GM12878 (cell line): ENCODE data around the gene USP54. TPM values are rescaled to one million over a fixed set of nuclear protein-coding genes. Genes with fewer than 3 reads are reported as not detected.

Experiments used
- ASH2L ChIP-seq: fragments of 300-600, 200-600 bp; sonication (generic); IDR thresholded peaks from 2 replicates; pipeline ENCODE4 v1.6.1; 2017; ENCODE audit warnings: low read depth, mild to moderate bottlenecking, borderline replicate concordance
- ATF7 ChIP-seq: fragments of 450-650 bp; IDR thresholded peaks from 2 replicates; pipeline ENCODE4 v1.6.1; 2016; ENCODE audit warnings: low read depth, mild to moderate bottlenecking
- BRCA1 ChIP-seq: IDR thresholded peaks from 2 replicates; pipeline ENCODE4 v1.6.1; 2011; ENCODE audit warnings: low read depth, low read length, improper control_type of control experiment
- CHD2 ChIP-seq: IDR thresholded peaks from 2 replicates; pipeline ENCODE4 v1.6.1; 2011; ENCODE audit warnings: low read depth, low read length, improper control_type of control experiment, borderline replicate concordance
- EED ChIP-seq: sonication (generic); IDR thresholded peaks from 2 replicates; pipeline ENCODE4 v1.6.1; 2016; ENCODE audit warnings: antibody characterized with exemption, low read depth
- MEF2A ChIP-seq: IDR thresholded peaks from 2 replicates; pipeline ENCODE4 v1.6.1; 2011; ENCODE audit warnings: low read depth, mild to moderate bottlenecking, low read length, moderate library complexity; ENCODE audit not compliant: insufficient read depth
- MXI1 ChIP-seq: fragments of 150-350 bp; IDR thresholded peaks from 2 replicates; pipeline ENCODE4 v1.6.1; 2011; ENCODE audit warnings: low read depth, mild to moderate bottlenecking, inconsistent platforms, low read length, improper control_type of control experiment
- MYB ChIP-seq: fragments of 150-350 bp; IDR thresholded peaks from 2 replicates; pipeline ENCODE4 v1.6.1; 2014; ENCODE audit warnings: mild to moderate bottlenecking, low read depth, low read length, borderline replicate concordance
- NFIC ChIP-seq: IDR thresholded peaks from 2 replicates; pipeline ENCODE4 v1.6.1; 2012; ENCODE audit warnings: low read depth, mild to moderate bottlenecking, inconsistent platforms, low read length, moderate library complexity
- NFXL1 ChIP-seq: fragments of 450-650 bp; IDR thresholded peaks from 2 replicates; pipeline ENCODE4 v1.6.1; 2017; ENCODE audit warnings: antibody characterized with exemption, mild to moderate bottlenecking, borderline replicate concordance
- PAX5 ChIP-seq: IDR thresholded peaks from 2 replicates; pipeline ENCODE4 v1.6.1; 2011; ENCODE audit warnings: low read depth, low read length, borderline replicate concordance
- POLR2AphosphoS2 ChIP-seq: IDR thresholded peaks from 2 replicates; pipeline ENCODE4 v1.6.1; 2011; ENCODE audit warnings: low read depth, mild to moderate bottlenecking, low read length, improper control_type of control experiment, moderate library complexity
- SMAD1 ChIP-seq: fragments of 450-650 bp; IDR thresholded peaks from 2 replicates; pipeline ENCODE4 v1.6.1; 2018; ENCODE audit warnings: mild to moderate bottlenecking, low read depth; ENCODE audit not compliant: partially characterized antibody
- SMC3 ChIP-seq: IDR thresholded peaks from 2 replicates; pipeline ENCODE4 v1.6.1; 2011; ENCODE audit warnings: low read length, improper control_type of control experiment, borderline replicate concordance
- TCF12 ChIP-seq: IDR thresholded peaks from 2 replicates; pipeline ENCODE4 v1.6.1; 2011; ENCODE audit warnings: low read depth, mild to moderate bottlenecking, low read length
- polyA plus RNA-seq, 11 experiments: library from polyadenylated mRNA; depleted of rRNA in 4 of 11; unstranded in 6 of 11; stranded (reverse) in 5 of 11; fragments of >200 nt; fragmentation: Nextera tagmentation in 4 of 11; fragmentation: Illumina TruSeq in 1 of 11; extraction: Ambion mirVana in 4 of 11; extraction: Trizol in 1 of 11; gene quantifications; 1 replicate in 1 of 11; 2 replicates in 10 of 11; pipeline versions ENCODE4 v1.2.1 to v1.2.3, GENCODE V29; 2011 to 2016; ENCODE audit warnings: inconsistent platforms in 2 of 11, missing spikeins in 2 of 11, low read depth in 1 of 11
- total RNA-seq, 4 experiments: library from RNA; depleted of rRNA in 3 of 4; stranded (reverse); fragments of >200 nt in 3 of 4; fragmentation: Illumina TruSeq in 1 of 4; extraction: Trizol in 1 of 4; gene quantifications; 2 replicates each; pipeline versions ENCODE4 v1.2.1 to v1.2.3, GENCODE V29; 2013 to 2021
- TF ChIP-seq, protein P1 (sequence below): fragments of 450-650 bp; IDR thresholded peaks from 2 replicates; pipeline ENCODE4 v1.6.1; 2018; ENCODE audit warnings: mild to moderate bottlenecking, low read depth, moderate library complexity; ENCODE audit not compliant: partially characterized antibody
- TF ChIP-seq, protein P2 (sequence below): fragments of 150-350 bp; IDR thresholded peaks from 2 replicates; pipeline ENCODE4 v1.6.1; 2016; ENCODE audit warnings: low read depth, low read length
- TF ChIP-seq, protein P3 (sequence below): fragments of 150-350 bp; IDR thresholded peaks from 2 replicates; pipeline ENCODE4 v1.6.1; 2014; ENCODE audit warnings: mild to moderate bottlenecking, low read depth, low read length
- TF ChIP-seq, protein P4 (sequence below): fragments of 450-650 bp; IDR thresholded peaks from 2 replicates; pipeline ENCODE4 v1.6.1; 2017; ENCODE audit warnings: low read depth, mild to moderate bottlenecking, moderate library complexity
- TF ChIP-seq, protein P5 (sequence below): IDR thresholded peaks from 2 replicates; pipeline ENCODE4 v1.6.1; 2012; ENCODE audit warnings: low read depth, low read length, improper control_type of control experiment

Gene USP54
- total and polyA plus RNA-seq, 10 of the 15 experiments (the other 5 are each of a cell fraction or from before 2014, with no cell fraction given) = 0.93 to 10.5 (median 5.5) TPM

DNA sequence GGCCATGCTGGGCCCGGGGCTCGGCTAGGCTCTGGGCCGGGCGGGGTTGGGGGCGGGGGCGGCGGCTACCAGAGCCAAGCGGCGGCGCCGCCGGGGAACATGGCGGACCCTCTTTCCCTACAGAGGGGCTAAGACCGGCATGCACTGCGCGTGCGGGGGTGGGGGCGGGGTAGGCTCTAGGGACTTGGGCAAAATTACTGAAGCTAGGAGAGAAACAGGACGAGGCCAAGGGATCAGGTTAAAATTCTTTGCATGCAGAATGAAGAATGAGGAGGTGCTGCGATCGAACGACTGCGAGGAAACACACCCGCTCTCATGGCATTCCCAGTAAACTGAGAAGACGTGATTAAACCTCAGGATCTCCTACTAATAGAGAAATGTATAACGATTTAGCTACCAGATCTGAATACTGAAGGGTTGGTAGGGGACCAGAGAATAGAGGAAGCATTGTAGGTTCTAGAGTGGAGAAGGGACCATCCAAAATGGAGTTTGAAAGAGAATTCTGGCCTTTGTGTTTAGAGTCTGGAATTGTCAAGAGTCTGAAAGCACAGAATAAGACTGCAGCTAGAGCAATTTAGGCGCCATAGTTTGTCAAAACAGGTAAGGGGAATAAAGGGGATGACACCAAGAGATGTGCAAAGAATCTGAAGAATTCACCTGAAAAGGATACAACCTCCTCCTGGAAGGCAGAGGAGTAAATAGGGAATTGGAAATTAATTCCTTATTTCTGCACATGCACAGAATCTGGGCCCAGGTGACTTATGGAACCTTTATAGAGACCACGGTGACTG, 95.1 kb downstream of the USP54 start, which contains the start of gene PPP3CB (continued):
- TF ChIP-seq CHD2 (peak; percentile 79; the same call in 1 of the 2 replicates), MEF2A (0 out of 2 replicates have a peak, but pooled peaks have one; percentile 25), MXI1 (no peak), ASH2L (no peak), BRCA1 (no peak), POLR2AphosphoS2 (no peak), MYB (no peak), PAX5 (0 out of 2 replicates have a peak, but pooled peaks have one; percentile 45), SMC3 (no peak), ATF7 (peak; percentile 30; the same call in 1 of the 2 replicates), EED (peak; percentile 20; the same call in 1 of the 2 replicates), SMAD1 (peak; percentile 54), NFIC (no peak), TCF12 (0 out of 2 replicates have a peak, but pooled peaks have one; percentile 38), NFXL1 (no peak)
- TF ChIP-seq, protein P1, sequence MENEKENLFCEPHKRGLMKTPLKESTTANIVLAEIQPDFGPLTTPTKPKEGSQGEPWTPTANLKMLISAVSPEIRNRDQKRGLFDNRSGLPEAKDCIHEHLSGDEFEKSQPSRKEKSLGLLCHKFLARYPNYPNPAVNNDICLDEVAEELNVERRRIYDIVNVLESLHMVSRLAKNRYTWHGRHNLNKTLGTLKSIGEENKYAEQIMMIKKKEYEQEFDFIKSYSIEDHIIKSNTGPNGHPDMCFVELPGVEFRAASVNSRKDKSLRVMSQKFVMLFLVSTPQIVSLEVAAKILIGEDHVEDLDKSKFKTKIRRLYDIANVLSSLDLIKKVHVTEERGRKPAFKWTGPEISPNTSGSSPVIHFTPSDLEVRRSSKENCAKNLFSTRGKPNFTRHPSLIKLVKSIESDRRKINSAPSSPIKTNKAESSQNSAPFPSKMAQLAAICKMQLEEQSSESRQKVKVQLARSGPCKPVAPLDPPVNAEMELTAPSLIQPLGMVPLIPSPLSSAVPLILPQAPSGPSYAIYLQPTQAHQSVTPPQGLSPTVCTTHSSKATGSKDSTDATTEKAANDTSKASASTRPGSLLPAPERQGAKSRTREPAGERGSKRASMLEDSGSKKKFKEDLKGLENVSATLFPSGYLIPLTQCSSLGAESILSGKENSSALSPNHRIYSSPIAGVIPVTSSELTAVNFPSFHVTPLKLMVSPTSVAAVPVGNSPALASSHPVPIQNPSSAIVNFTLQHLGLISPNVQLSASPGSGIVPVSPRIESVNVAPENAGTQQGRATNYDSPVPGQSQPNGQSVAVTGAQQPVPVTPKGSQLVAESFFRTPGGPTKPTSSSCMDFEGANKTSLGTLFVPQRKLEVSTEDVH = peak; percentile 68
- TF ChIP-seq, protein P2, sequence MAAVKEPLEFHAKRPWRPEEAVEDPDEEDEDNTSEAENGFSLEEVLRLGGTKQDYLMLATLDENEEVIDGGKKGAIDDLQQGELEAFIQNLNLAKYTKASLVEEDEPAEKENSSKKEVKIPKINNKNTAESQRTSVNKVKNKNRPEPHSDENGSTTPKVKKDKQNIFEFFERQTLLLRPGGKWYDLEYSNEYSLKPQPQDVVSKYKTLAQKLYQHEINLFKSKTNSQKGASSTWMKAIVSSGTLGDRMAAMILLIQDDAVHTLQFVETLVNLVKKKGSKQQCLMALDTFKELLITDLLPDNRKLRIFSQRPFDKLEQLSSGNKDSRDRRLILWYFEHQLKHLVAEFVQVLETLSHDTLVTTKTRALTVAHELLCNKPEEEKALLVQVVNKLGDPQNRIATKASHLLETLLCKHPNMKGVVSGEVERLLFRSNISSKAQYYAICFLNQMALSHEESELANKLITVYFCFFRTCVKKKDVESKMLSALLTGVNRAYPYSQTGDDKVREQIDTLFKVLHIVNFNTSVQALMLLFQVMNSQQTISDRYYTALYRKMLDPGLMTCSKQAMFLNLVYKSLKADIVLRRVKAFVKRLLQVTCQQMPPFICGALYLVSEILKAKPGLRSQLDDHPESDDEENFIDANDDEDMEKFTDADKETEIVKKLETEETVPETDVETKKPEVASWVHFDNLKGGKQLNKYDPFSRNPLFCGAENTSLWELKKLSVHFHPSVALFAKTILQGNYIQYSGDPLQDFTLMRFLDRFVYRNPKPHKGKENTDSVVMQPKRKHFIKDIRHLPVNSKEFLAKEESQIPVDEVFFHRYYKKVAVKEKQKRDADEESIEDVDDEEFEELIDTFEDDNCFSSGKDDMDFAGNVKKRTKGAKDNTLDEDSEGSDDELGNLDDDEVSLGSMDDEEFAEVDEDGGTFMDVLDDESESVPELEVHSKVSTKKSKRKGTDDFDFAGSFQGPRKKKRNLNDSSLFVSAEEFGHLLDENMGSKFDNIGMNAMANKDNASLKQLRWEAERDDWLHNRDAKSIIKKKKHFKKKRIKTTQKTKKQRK = no peak
- TF ChIP-seq, protein P3, sequence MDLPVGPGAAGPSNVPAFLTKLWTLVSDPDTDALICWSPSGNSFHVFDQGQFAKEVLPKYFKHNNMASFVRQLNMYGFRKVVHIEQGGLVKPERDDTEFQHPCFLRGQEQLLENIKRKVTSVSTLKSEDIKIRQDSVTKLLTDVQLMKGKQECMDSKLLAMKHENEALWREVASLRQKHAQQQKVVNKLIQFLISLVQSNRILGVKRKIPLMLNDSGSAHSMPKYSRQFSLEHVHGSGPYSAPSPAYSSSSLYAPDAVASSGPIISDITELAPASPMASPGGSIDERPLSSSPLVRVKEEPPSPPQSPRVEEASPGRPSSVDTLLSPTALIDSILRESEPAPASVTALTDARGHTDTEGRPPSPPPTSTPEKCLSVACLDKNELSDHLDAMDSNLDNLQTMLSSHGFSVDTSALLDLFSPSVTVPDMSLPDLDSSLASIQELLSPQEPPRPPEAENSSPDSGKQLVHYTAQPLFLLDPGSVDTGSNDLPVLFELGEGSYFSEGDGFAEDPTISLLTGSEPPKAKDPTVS = no peak
- TF ChIP-seq, protein P4, sequence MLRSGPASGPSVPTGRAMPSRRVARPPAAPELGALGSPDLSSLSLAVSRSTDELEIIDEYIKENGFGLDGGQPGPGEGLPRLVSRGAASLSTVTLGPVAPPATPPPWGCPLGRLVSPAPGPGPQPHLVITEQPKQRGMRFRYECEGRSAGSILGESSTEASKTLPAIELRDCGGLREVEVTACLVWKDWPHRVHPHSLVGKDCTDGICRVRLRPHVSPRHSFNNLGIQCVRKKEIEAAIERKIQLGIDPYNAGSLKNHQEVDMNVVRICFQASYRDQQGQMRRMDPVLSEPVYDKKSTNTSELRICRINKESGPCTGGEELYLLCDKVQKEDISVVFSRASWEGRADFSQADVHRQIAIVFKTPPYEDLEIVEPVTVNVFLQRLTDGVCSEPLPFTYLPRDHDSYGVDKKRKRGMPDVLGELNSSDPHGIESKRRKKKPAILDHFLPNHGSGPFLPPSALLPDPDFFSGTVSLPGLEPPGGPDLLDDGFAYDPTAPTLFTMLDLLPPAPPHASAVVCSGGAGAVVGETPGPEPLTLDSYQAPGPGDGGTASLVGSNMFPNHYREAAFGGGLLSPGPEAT = peak; percentile 90
- TF ChIP-seq, protein P5, sequence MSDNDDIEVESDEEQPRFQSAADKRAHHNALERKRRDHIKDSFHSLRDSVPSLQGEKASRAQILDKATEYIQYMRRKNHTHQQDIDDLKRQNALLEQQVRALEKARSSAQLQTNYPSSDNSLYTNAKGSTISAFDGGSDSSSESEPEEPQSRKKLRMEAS = no peak
